RWPE2 (cell line): ENCODE results near the gene ADCY3.

ENCODE experiments used
- ATAC-seq: fragments of 200-7000 bp; cut with Tn5 transposase; 3 replicates; pipeline ENCODE4 v1.9.1; 2021; ENCODE audit warnings: low read depth
- DNase-seq: peaks from one replicate; pipeline ENCODE4 v3.0.0-alpha.2; 2020; ENCODE audit warnings: low spot score
- H3K27ac ChIP-seq: fragments of 450-650 bp; 2 replicates; pipeline ENCODE4 v1.5.1; 2017; ENCODE audit warnings: mild to moderate bottlenecking; ENCODE audit not compliant: poor library complexity, severe bottlenecking
- H3K27me3 ChIP-seq: fragments of 250-450 bp; sonication (Bioruptor Pico); 2 replicates; pipeline ENCODE4 v1.5.1; 2021; ENCODE audit warnings: mild to moderate bottlenecking, moderate library complexity; ENCODE audit not compliant: insufficient read depth, poor library complexity, severe bottlenecking
- H3K36me3 ChIP-seq: fragments of 250-450 bp; sonication (Bioruptor Pico); 2 replicates; pipeline ENCODE4 v1.5.1; 2020; ENCODE audit warnings: low read depth, mild to moderate bottlenecking, moderate library complexity
- H3K4me1 ChIP-seq: fragments of 250-450 bp; sonication (Bioruptor Pico); 2 replicates; pipeline ENCODE4 v1.5.1; 2021; ENCODE audit warnings: mild to moderate bottlenecking, moderate library complexity; ENCODE audit not compliant: insufficient read depth, poor library complexity, severe bottlenecking
- H3K4me3 ChIP-seq: fragments of 250-450 bp; sonication (Bioruptor Pico); 2 replicates; pipeline ENCODE4 v1.5.1; 2021; ENCODE audit warnings: mild to moderate bottlenecking, moderate library complexity; ENCODE audit not compliant: severe bottlenecking
- H3K9me3 ChIP-seq: fragments of 250-450 bp; sonication (Bioruptor Pico); 2 replicates; pipeline ENCODE4 v1.5.1; 2021; ENCODE audit warnings: mild to moderate bottlenecking, moderate library complexity; ENCODE audit not compliant: severe bottlenecking
- TF ChIP-seq, protein P1 (sequence below): fragments of 450-650 bp; IDR thresholded peaks from one replicate; pipeline ENCODE4 v1.5.1; 2017; ENCODE audit warnings: mild to moderate bottlenecking, moderate library complexity; ENCODE audit not compliant: poor library complexity, severe bottlenecking

The ADCY3 gene

DNA sequence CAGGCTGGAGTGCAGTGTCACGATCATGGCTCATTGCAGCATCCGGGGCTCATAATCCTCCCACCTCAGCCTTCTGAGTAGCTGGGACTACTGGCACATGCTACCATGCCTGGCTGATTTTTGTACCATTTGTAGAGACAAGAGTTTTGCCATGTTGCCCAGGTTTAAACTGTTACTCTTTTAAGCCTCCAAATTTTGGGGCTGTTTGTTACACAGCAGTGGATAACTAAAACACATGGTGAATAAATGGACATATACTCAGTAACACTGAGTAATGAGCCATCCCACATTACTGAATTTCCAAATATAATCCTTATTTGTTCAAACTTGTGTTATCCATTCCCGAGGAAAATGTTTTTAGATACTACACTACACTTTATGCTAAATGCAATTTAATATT, 9.8 kb downstream of the ADCY3 start:
- DNase-seq (no peak), ATAC-seq (no peak)
- peaks cover 14% of the 10 kb centered on the region for H3K36me3 ChIP-seq
- no peaks in the 10 kb centered on the region for H3K4me1 ChIP-seq
- TF ChIP-seq, protein P1, sequence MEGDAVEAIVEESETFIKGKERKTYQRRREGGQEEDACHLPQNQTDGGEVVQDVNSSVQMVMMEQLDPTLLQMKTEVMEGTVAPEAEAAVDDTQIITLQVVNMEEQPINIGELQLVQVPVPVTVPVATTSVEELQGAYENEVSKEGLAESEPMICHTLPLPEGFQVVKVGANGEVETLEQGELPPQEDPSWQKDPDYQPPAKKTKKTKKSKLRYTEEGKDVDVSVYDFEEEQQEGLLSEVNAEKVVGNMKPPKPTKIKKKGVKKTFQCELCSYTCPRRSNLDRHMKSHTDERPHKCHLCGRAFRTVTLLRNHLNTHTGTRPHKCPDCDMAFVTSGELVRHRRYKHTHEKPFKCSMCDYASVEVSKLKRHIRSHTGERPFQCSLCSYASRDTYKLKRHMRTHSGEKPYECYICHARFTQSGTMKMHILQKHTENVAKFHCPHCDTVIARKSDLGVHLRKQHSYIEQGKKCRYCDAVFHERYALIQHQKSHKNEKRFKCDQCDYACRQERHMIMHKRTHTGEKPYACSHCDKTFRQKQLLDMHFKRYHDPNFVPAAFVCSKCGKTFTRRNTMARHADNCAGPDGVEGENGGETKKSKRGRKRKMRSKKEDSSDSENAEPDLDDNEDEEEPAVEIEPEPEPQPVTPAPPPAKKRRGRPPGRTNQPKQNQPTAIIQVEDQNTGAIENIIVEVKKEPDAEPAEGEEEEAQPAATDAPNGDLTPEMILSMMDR: no peak
- no peaks in the 10 kb centered on the region for H3K27me3 ChIP-seq
- H3K9me3 ChIP-seq: no peaks in the 10 kb centered on the region
- no peak overlapping the region for H3K27ac ChIP-seq
- no peak overlapping the region for H3K4me3 ChIP-seq

DNA sequence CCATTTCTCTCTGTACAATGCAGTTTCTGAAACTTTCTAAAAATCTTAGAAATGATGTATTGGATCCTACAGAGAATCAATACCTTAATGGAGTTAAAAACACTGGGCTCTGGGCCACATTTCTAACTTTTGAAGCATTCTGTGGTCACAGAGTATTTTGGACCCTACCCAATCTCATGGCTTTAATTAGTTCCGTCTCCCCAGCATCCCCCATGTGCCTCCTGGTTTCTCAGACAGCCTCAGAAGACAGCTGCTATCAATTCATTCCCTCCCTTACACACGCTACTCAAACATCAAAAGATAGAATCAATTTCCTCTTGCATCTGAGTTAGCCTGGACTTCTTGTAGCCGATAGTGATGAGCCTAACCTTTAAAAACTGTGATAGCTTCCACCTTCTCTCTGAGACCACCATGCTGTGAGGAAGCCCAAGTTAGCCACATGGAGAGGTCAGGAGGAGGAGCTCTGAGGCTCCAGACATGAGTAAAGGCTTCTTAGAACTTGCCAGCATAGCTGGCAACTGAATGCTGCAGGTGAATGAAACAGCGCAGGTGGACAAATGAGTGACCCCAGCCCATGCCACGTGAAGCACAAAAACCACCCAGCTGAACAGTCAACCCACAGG, 10.4 kb downstream of the ADCY3 start:
- peaks cover 14% of the 10 kb centered on the region for H3K36me3 ChIP-seq
- H3K27me3 ChIP-seq: no peaks in the 10 kb centered on the region
- H3K4me1 ChIP-seq: no peaks in the 10 kb centered on the region
- no peak overlapping the region for H3K4me3 ChIP-seq
- no peaks in the 10 kb centered on the region for H3K9me3 ChIP-seq
- no peak overlapping the region for H3K27ac ChIP-seq
- TF ChIP-seq, protein P1: no peak
- DNase-seq: no peak
- no peak for ATAC-seq

DNA sequence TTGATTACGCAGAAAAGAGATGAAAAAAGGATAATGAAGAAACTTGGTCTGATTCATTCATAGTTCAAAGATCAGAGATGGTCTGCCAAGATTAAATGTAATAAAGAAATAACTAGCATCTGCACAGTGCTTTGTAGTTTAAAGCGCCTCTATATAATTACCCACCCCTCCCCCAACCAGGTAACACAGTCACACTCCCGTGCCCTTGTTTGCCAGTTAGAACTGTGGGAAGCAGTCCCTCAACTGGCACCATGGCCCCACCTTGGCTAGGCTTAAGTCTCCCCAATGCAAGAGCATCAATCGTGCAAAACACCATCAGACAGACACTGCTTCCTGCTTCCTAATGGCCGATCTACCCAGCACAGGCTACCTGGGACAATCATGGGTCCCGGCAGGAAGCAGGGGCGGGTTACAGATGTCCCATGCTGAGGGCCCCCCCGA, 11.6 kb downstream of the ADCY3 start:
- ATAC-seq (no peak), DNase-seq (no peak)
- H3K27me3 ChIP-seq: no peaks in the 10 kb centered on the region
- TF ChIP-seq, protein P1: no peak
- no peak overlapping the region for H3K27ac ChIP-seq
- no peak overlapping the region for H3K4me3 ChIP-seq
- H3K36me3 ChIP-seq: peaks cover 16% of the 10 kb centered on the region
- H3K4me1 ChIP-seq: no peaks in the 10 kb centered on the region
- H3K9me3 ChIP-seq: no peaks in the 10 kb centered on the region

GRCh38 chr2:24907116-24907515, 12.9 kb downstream of the ADCY3 start:
- Histone ChIP-seq H3K36me3 (peaks cover 14% of the 10 kb centered on the region), H3K4me3 (no peak overlapping the region), H3K9me3 (no peaks in the 10 kb centered on the region), H3K27ac (no peak overlapping the region), H3K4me1 (no peaks in the 10 kb centered on the region), H3K27me3 (no peaks in the 10 kb centered on the region)
- ATAC-seq (no peak), DNase-seq (no peak)
- TF ChIP-seq, protein P1: no peak

DNA sequence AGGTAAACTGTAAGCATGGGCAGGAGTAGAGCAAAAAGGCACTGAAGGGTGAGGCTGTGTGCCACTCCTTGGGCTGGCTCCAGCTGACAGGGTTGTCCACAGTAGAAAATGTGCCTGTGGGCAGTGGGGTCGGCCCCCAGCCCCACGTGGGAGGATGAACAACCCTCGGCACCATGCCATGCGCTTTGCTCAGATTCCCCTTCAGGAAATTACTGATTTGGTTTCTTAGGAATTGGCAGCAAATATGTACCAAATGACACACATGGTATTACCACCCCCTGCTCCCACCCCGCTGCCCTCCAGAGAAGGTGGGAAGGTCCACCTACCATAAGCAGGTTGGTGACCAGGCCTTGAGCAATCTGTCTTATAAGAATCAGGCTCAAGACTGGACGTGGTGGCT, 13.6 kb downstream of the ADCY3 start:
- H3K27ac ChIP-seq: no peak overlapping the region
- H3K36me3 ChIP-seq: peaks cover 9% of the 10 kb centered on the region
- DNase-seq (no peak), ATAC-seq (no peak)
- TF ChIP-seq, protein P1: no peak
- H3K4me1 ChIP-seq: no peaks in the 10 kb centered on the region
- no peak overlapping the region for H3K4me3 ChIP-seq
- H3K27me3 ChIP-seq: no peaks in the 10 kb centered on the region
- no peaks in the 10 kb centered on the region for H3K9me3 ChIP-seq
